HEK293 (cell line): Measurements from ENCODE around the gene CST6.

Source experiments
- INSM2 ChIP-seq: fragments of 450-650 bp; formaldehyde crosslinking; IDR thresholded peaks from 2 replicates; pipeline ENCODE4 v1.5.1; 2016; ENCODE audit warnings: missing biosample characterization, missing genetic modification characterization
- KLF17 ChIP-seq: fragments of 450-650 bp; formaldehyde crosslinking; IDR thresholded peaks from 2 replicates; pipeline ENCODE4 v1.5.1; 2016; ENCODE audit warnings: missing biosample characterization, missing genetic modification characterization
- PATZ1 ChIP-seq: fragments of 450-650 bp; formaldehyde crosslinking; IDR thresholded peaks from 2 replicates; pipeline ENCODE4 v1.5.1; 2016; ENCODE audit warnings: missing biosample characterization, missing genetic modification characterization
- PRDM1 ChIP-seq: fragments of 450-650 bp; formaldehyde crosslinking; IDR thresholded peaks from 2 replicates; pipeline ENCODE4; 2016; ENCODE audit warnings: missing biosample characterization, missing genetic modification characterization
- SP3 ChIP-seq: fragments of 450-650 bp; formaldehyde crosslinking; IDR thresholded peaks from 2 replicates; pipeline ENCODE4 v1.5.1; 2016; ENCODE audit warnings: missing biosample characterization, missing genetic modification characterization
- TRIM28 ChIP-seq: IDR thresholded peaks from 2 replicates; pipeline ENCODE4 v1.6.1; 2011; ENCODE audit warnings: low read length, control low read depth, borderline replicate concordance
- ZBTB11 ChIP-seq: fragments of 450-650 bp; formaldehyde crosslinking; conservative IDR thresholded peaks from 2 replicates; pipeline ENCODE4 v1.5.1; 2016; ENCODE audit warnings: low read depth, missing biosample characterization, missing genetic modification characterization
- ZBTB26 ChIP-seq: fragments of 450-650 bp; formaldehyde crosslinking; optimal IDR thresholded peaks from 2 replicates; pipeline ENCODE3; 2016; ENCODE audit warnings: missing biosample characterization, mild to moderate bottlenecking, missing genetic modification characterization
- ZBTB6 ChIP-seq: fragments of 450-650 bp; formaldehyde crosslinking; IDR thresholded peaks from 2 replicates; pipeline ENCODE4 v1.5.1; 2017; ENCODE audit warnings: missing biosample characterization, missing genetic modification characterization
- ZFP37 ChIP-seq: fragments of 450-650 bp; formaldehyde crosslinking; IDR thresholded peaks from 2 replicates; pipeline ENCODE4 v1.5.1; 2016; ENCODE audit warnings: missing biosample characterization, missing genetic modification characterization
- ZIC2 ChIP-seq: fragments of 450-650 bp; formaldehyde crosslinking; IDR thresholded peaks from 2 replicates; pipeline ENCODE4 v1.5.1; 2016; ENCODE audit warnings: missing biosample characterization, missing genetic modification characterization
- ZNF223 ChIP-seq: fragments of 450-650 bp; formaldehyde crosslinking; IDR thresholded peaks from 2 replicates; pipeline ENCODE4 v1.5.1; 2016; ENCODE audit warnings: missing biosample characterization, missing genetic modification characterization
- ZNF311 ChIP-seq: fragments of 450-650 bp; formaldehyde crosslinking; IDR thresholded peaks from 2 replicates; pipeline ENCODE4 v1.5.1; 2017; ENCODE audit warnings: missing biosample characterization, missing genetic modification characterization, borderline replicate concordance
- ZNF350 ChIP-seq: fragments of 450-650 bp; formaldehyde crosslinking; IDR thresholded peaks from 2 replicates; pipeline ENCODE4 v1.5.0; 2017; ENCODE audit warnings: missing biosample characterization, mild to moderate bottlenecking, missing genetic modification characterization
- ZNF558 ChIP-seq: fragments of 450-650 bp; formaldehyde crosslinking; IDR thresholded peaks from 2 replicates; pipeline ENCODE4 v1.5.1; 2016; ENCODE audit warnings: missing biosample characterization, missing genetic modification characterization
- ZNF626 ChIP-seq: fragments of 450-650 bp; sonication (Bioruptor Pico); formaldehyde crosslinking; IDR thresholded peaks from 2 replicates; pipeline ENCODE4 v1.5.1; 2018; ENCODE audit warnings: missing biosample characterization, missing genetic modification characterization, inconsistent platforms
- ZNF639 ChIP-seq: fragments of 450-650 bp; formaldehyde crosslinking; IDR thresholded peaks from 2 replicates; pipeline ENCODE4 v1.5.1; 2016; ENCODE audit warnings: missing biosample characterization, missing genetic modification characterization
- ZNF645 ChIP-seq: fragments of 450-650 bp; formaldehyde crosslinking; IDR thresholded peaks from 2 replicates; pipeline ENCODE4; 2016; ENCODE audit warnings: missing biosample characterization, missing genetic modification characterization
- ZNF664 ChIP-seq: fragments of 450-650 bp; formaldehyde crosslinking; IDR thresholded peaks from 2 replicates; pipeline ENCODE4 v1.5.1; 2016; ENCODE audit warnings: missing biosample characterization, missing genetic modification characterization
- ZNF704 ChIP-seq: fragments of 450-650 bp; formaldehyde crosslinking; IDR thresholded peaks from 2 replicates; pipeline ENCODE4 v1.5.1; 2016; ENCODE audit warnings: missing biosample characterization, missing genetic modification characterization
- ZXDB ChIP-seq: fragments of 450-650 bp; formaldehyde crosslinking; IDR thresholded peaks from 2 replicates; pipeline ENCODE4 v1.5.1; 2016; ENCODE audit warnings: missing biosample characterization, missing genetic modification characterization

CST6 gene

GRCh38 chr11:66051766-66052663 is 40.2 kb downstream of the CST6 start, which contains the start of gene SF3B2 (continued):
- TF ChIP-seq PATZ1 (tag by site-specific recombination) (peak; percentile 58), ZFP37 (tag by site-specific recombination) (0 out of 2 replicates have a peak, but pooled peaks have one; percentile 23), PRDM1 (tag by site-specific recombination) (no peak), ZNF626 (tag by site-specific recombination) (no peak), ZNF311 (tag by site-specific recombination) (no peak), ZBTB6 (tag by site-specific recombination) (no peak), ZNF639 (tag by site-specific recombination) (no peak; the same call in 1 of the 2 replicates), ZIC2 (tag by site-specific recombination) (0 out of 2 replicates have a peak, but pooled peaks have one; percentile 18), ZNF664 (no peak), ZNF223 (tag by site-specific recombination) (no peak), ZBTB11 (peak; percentile 96), ZNF645 (tag by site-specific recombination) (no peak), ZBTB26 (tag by site-specific recombination) (peak; percentile 96), ZNF558 (tag by site-specific recombination) (no peak), KLF17 (tag by site-specific recombination) (no peak; the same call in 1 of the 2 replicates), ZNF704 (tag by site-specific recombination) (no peak), ZXDB (tag by site-specific recombination) (peak; percentile 81), ZNF350 (no peak), INSM2 (tag by site-specific recombination) (peak; percentile 19; the same call in 1 of the 2 replicates), TRIM28 (no peak), SP3 (tag by site-specific recombination) (peak; percentile 80)
